CD4-positive, alpha-beta T cell (primary cell): ENCODE data around the gene BLACAT1. TPM values are rescaled to one million over a fixed set of nuclear protein-coding genes. Genes with fewer than 3 reads are reported as not detected.

ENCODE experiments used
- ATAC-seq: fragments of 200-7000 bp; cut with Tn5 transposase; one replicate; pipeline ENCODE4 v1.10.0; 2022; ENCODE audit warnings: mild to moderate bottlenecking; ENCODE audit not compliant: poor library complexity
- CTCF ChIA-PET: fragments of 350-600 bp; sonication (Branson Sonifier 250); formaldehyde crosslinking; loops from one replicate; lab custom pipeline; 2021; ENCODE audit warnings: antibody characterized with exemption, inconsistent platforms; lab: Charles Lee
- POLR2A ChIA-PET: fragments of 350-600 bp; sonication (Branson Sonifier 250); formaldehyde crosslinking; loops from one replicate; lab custom pipeline; 2021; ENCODE audit warnings: antibody characterized with exemption, inconsistent platforms; lab: Charles Lee
- DNase-seq, 14 experiments: peaks; one replicate each; pipeline ENCODE4 v3.0.0-alpha.2; 2013 to 2020; ENCODE audit warnings: mixed read lengths in 2 of 14
- H3K27ac ChIP-seq, 2 donors: one replicate each; pipeline versions ENCODE4 v1.5.1 to v1.7.0; 2013; ENCODE audit warnings: low read length in 2 of 2, low read depth in 1 of 2, mild to moderate bottlenecking in 1 of 2
- H3K27me3 ChIP-seq, 2 experiments: 1 replicate in 1 of 2; 2 replicates in 1 of 2; pipeline versions ENCODE4 v1.6.1 to v1.7.0; 2013; ENCODE audit warnings: low read length in 2 of 2, control low read depth in 1 of 2, mild to moderate bottlenecking in 1 of 2, moderate library complexity in 1 of 2; ENCODE audit not compliant: insufficient read depth in 2 of 2, control insufficient read depth in 1 of 2
- H3K36me3 ChIP-seq: one replicate; pipeline ENCODE4 v1.6.1; 2013; ENCODE audit warnings: low read length, control low read depth; ENCODE audit not compliant: insufficient read depth
- H3K4me1 ChIP-seq: one replicate; pipeline ENCODE4 v1.6.1; 2013; ENCODE audit warnings: low read length, control low read depth; ENCODE audit not compliant: insufficient read depth
- H3K4me3 ChIP-seq: one replicate; pipeline ENCODE4 v1.5.1; 2013; ENCODE audit warnings: mild to moderate bottlenecking, low read length, moderate library complexity
- H3K9me3 ChIP-seq, 2 experiments: 1 replicate in 1 of 2; 2 replicates in 1 of 2; pipeline versions ENCODE4 v1.6.1 to v1.7.0; 2013; ENCODE audit warnings: low read length in 2 of 2, mild to moderate bottlenecking in 2 of 2, control low read depth in 1 of 2, moderate library complexity in 1 of 2; ENCODE audit not compliant: control insufficient read depth in 1 of 2, insufficient read depth in 1 of 2
- H3K27ac Mint-ChIP-seq: one replicate; pipeline ENCODE4 v1.8.0; 2020; ENCODE audit warnings: mixed read lengths
- H3K27me3 Mint-ChIP-seq: one replicate; pipeline ENCODE4 v1.8.0; 2021; ENCODE audit warnings: mixed read lengths
- H3K36me3 Mint-ChIP-seq: one replicate; pipeline ENCODE4 v1.8.0; 2021; ENCODE audit warnings: low read depth, mixed read lengths
- H3K4me1 Mint-ChIP-seq: one replicate; pipeline ENCODE4 v1.8.0; 2021; ENCODE audit warnings: low read depth, mixed read lengths
- H3K4me3 Mint-ChIP-seq: one replicate; pipeline ENCODE4 v1.8.0; 2020; ENCODE audit warnings: mild to moderate bottlenecking, mixed read lengths
- H3K9me3 Mint-ChIP-seq: one replicate; pipeline ENCODE4 v1.8.0; 2020; ENCODE audit warnings: mixed read lengths
- CTCF ChIP-seq: fragments of 200-600 bp; IDR thresholded peaks from one replicate; pipeline ENCODE4 v1.8.0; 2022; ENCODE audit warnings: antibody characterized with exemption, mild to moderate bottlenecking
- intact Hi-C, 2 experiments: fragments of 100-400 bp; cut with DNase I in 1 of 2; cut with micrococcal nuclease in 1 of 2; formaldehyde crosslinking; loops; one replicate each; pipeline versions ENCODE4 v1.15.1 to v1.9.0; 2023 to 2025; cut with DNase I, micrococcal nuclease
- total RNA-seq, 174 experiments: library from RNA in 2 of 174; stranded (reverse) in 2 of 174; gene quantifications; one replicate each; pipeline ENCODE4 v1.2.3 and lab custom pipeline; 2021 to 2026

The BLACAT1 gene
- total RNA-seq, 2 experiments from 2014 or later: not detected

- intact Hi-C loops: no loop called here
- Histone ChIP-seq H3K36me3 (no peaks in the 10 kb centered on the region), H3K4me1 (peaks cover 24% of the 10 kb centered on the region), H3K27ac (no peak overlapping the region), H3K9me3 (peaks cover 0 to 19% of the 10 kb centered on the region in 2 experiments), H3K4me3 (peak overlapping the region; percentile 40), H3K27me3 (peaks cover 60 to 72% of the 10 kb centered on the region in 2 experiments)
- Mint-ChIP-seq H3K36me3 (no peaks in the 10 kb centered on the region), H3K4me1 (peaks cover 14% of the 10 kb centered on the region), H3K9me3 (no peaks in the 10 kb centered on the region), H3K27ac (no peak overlapping the region), H3K27me3 (peaks cover 83% of the 10 kb centered on the region), H3K4me3 (peak overlapping the region; percentile 77)
- CTCF ChIA-PET: no interaction called here
- POLR2A ChIA-PET: interaction anchor here (0.6 kb wide), 1 partner anchor 9 kb away, joined by 3 read pairs; no protein-coding TSS in a partner anchor
- TF ChIP-seq CTCF: no peak
- peak in 3 of 14 experiments; percentile 13 to 23 (median 18) for DNase-seq
- ATAC-seq: no peak
Observed at GRCh38 chr1:205456868-205457745, 1.3 kb upstream of the BLACAT1 start.

GRCh38 chr1:205456383-205456867 lies 580 bp upstream of the BLACAT1 start:
- H3K27ac Mint-ChIP-seq: no peak overlapping the region
- ATAC-seq: no peak
- H3K4me3 ChIP-seq: peak overlapping the region; percentile 40
- H3K4me1 Mint-ChIP-seq: peaks cover 14% of the 10 kb centered on the region
- CTCF ChIA-PET: no interaction called here
- H3K36me3 ChIP-seq: no peaks in the 10 kb centered on the region
- no peak for TF ChIP-seq CTCF
- H3K9me3 Mint-ChIP-seq: no peaks in the 10 kb centered on the region
- peaks cover 0 to 19% of the 10 kb centered on the region in 2 experiments for H3K9me3 ChIP-seq
- H3K4me3 Mint-ChIP-seq: peak overlapping the region; percentile 79
- no peak overlapping the region for H3K27ac ChIP-seq
- POLR2A ChIA-PET: interaction anchor here (0.6 kb wide), 1 partner anchor 10 kb away, joined by 3 read pairs; no protein-coding TSS in a partner anchor
- intact Hi-C loops: no loop called here
- peaks cover 59 to 79% of the 10 kb centered on the region in 2 experiments for H3K27me3 ChIP-seq
- peaks cover 24% of the 10 kb centered on the region for H3K4me1 ChIP-seq
- H3K36me3 Mint-ChIP-seq: no peaks in the 10 kb centered on the region
- DNase-seq: no peak
- peaks cover 86% of the 10 kb centered on the region for H3K27me3 Mint-ChIP-seq

GRCh38 chr1:205454903-205455335 lies 926 bp downstream of the BLACAT1 start:
- Mint-ChIP-seq H3K27me3 (peaks cover 86% of the 10 kb centered on the region), H3K4me3 (no peak overlapping the region), H3K4me1 (peaks cover 14% of the 10 kb centered on the region), H3K36me3 (no peaks in the 10 kb centered on the region), H3K27ac (no peak overlapping the region), H3K9me3 (no peaks in the 10 kb centered on the region)
- Histone ChIP-seq H3K4me3 (no peak overlapping the region), H3K27ac (no peak overlapping the region), H3K36me3 (no peaks in the 10 kb centered on the region), H3K4me1 (peaks cover 24% of the 10 kb centered on the region), H3K9me3 (peaks cover 0 to 19% of the 10 kb centered on the region in 2 experiments), H3K27me3 (peaks cover 62 to 88% of the 10 kb centered on the region in 2 experiments)
- DNase-seq (no peak), ATAC-seq (no peak)
- intact Hi-C loops: no loop called here
- POLR2A ChIA-PET: no interaction called here
- no peak for TF ChIP-seq CTCF
- CTCF ChIA-PET: no interaction called here
